BLaER1 treated with 17β-estradiol and CSF1 and Interleukin-3, amounts not matched to agents 10 nM and 100 nM (cell line): ENCODE results near the gene GIPC3.

ENCODE experiments used
- H3K27ac ChIP-seq, 11 experiments: shearing (Covaris generic); formaldehyde crosslinking; 2 replicates each; pipeline ENCODE4 v1.8.1; 2022
- H3K27me3 ChIP-seq, 11 experiments: shearing (Covaris generic); formaldehyde crosslinking; 2 replicates each; pipeline ENCODE4 v1.8.1; 2022
- H3K36me3 ChIP-seq, 11 experiments: shearing (Covaris generic); formaldehyde crosslinking; 2 replicates each; pipeline ENCODE4 v1.8.1; 2022
- H3K4me1 ChIP-seq, 10 experiments: shearing (Covaris generic); formaldehyde crosslinking; 2 replicates each; pipeline ENCODE4 v1.8.1; 2022
- H3K4me2 ChIP-seq, 11 experiments: shearing (Covaris generic); formaldehyde crosslinking; 2 replicates each; pipeline ENCODE4 v1.8.1; 2022
- H3K4me3 ChIP-seq, 10 experiments: shearing (Covaris generic); formaldehyde crosslinking; 2 replicates each; pipeline ENCODE4 v1.8.1; 2022
- H3K9ac ChIP-seq, 11 experiments: shearing (Covaris generic); formaldehyde crosslinking; 2 replicates each; pipeline ENCODE4 v1.8.1; 2022
- H3K9me3 ChIP-seq, 11 experiments: shearing (Covaris generic); formaldehyde crosslinking; replicated peaks in 1 of 11; 2 replicates each; pipeline ENCODE4 v1.8.1; 2022
- H4K20me1 ChIP-seq, 11 experiments: shearing (Covaris generic); formaldehyde crosslinking; 2 replicates each; pipeline ENCODE4 v1.8.1; 2022
- Cebpa-rat ChIP-seq, 11 experiments: shearing (Covaris generic); IDR thresholded peaks; 2 replicates each; pipeline ENCODE4 v1.8.1; 2022

Gene GIPC3

DNA sequence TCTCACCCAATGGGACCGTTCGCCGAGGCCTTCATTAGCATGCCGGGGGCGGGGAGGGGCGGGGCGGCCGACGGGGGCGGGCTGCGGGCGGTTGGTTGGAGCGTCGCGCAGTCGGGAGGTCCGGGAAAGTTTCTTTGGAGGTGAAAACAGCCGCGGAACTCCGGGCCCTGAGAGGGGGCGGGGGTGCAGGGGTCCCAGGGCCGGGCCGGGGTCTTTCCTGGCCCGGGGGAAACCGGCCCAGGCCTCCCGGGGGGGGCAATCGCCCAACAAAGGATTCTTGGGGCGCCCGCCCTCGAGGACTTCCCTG is 12.5 kb upstream of the GIPC3 start, which contains the start of gene HMG20B:
HMG20B (plus strand) TSS at position 90 of the 307 bp plus-strand sequence. CDS start 366 bp downstream, outside the sequence.
- Histone ChIP-seq H3K4me3 (peak within 1 kb of the TSS; percentile 84 to 99 (median 93)), H3K27me3 (no peaks in the 10 kb centered on the region), H4K20me1 (peaks cover 0 to 32% (median 17%) of the 10 kb centered on the region in 11 experiments; a peak in 16 of 22 replicates), H3K4me1 (peaks cover 7 to 34% (median 11%) of the 10 kb centered on the region in 10 experiments), H3K36me3 (peaks cover 10 to 29% (median 23%) of the 10 kb centered on the region in 11 experiments), H3K9me3 (no peaks in the 10 kb centered on the region), H3K27ac (peak within 1 kb of the TSS in 10 of 11 experiments; percentile 76 to 95 (median 88); a peak in 21 of 22 replicates), H3K4me2 (peak within 1 kb of the TSS; percentile 82 to 96 (median 93)), H3K9ac (peak within 1 kb of the TSS; percentile 87 to 96 (median 93))
- TF ChIP-seq Cebpa-rat (IDR thresholded peaks at IDR 0.05), result no peak

- Histone ChIP-seq H3K27me3 (no peaks in the 10 kb centered on the region), H3K27ac (peak overlapping the region in 10 of 11 experiments; percentile 76 to 95 (median 88); a peak in 21 of 22 replicates), H3K4me3 (peak overlapping the region; percentile 84 to 99 (median 93)), H3K36me3 (peaks cover 13 to 34% (median 28%) of the 10 kb centered on the region in 11 experiments), H3K9me3 (no peaks in the 10 kb centered on the region), H4K20me1 (peaks cover 0 to 36% (median 17%) of the 10 kb centered on the region in 11 experiments; a peak in 16 of 22 replicates), H3K4me1 (peaks cover 7 to 34% (median 11%) of the 10 kb centered on the region in 10 experiments), H3K4me2 (peak overlapping the region; percentile 82 to 96 (median 91)), H3K9ac (peak overlapping the region; percentile 87 to 96 (median 93))
- no peak for TF ChIP-seq Cebpa-rat (IDR thresholded peaks at IDR 0.05)
Measured at GRCh38 chr19:3573162-3573857, 12.0 kb upstream of the GIPC3 start.

- TF ChIP-seq Cebpa-rat (IDR thresholded peaks at IDR 0.05), result no peak
- peak overlapping the region; percentile 82 to 96 (median 91) for H3K4me2 ChIP-seq
- H4K20me1 ChIP-seq, result peaks cover 0 to 43% (median 17%) of the 10 kb centered on the region in 11 experiments; a peak in 16 of 22 replicates
- H3K36me3 ChIP-seq, result peaks cover 15 to 40% (median 32%) of the 10 kb centered on the region in 11 experiments
- H3K27me3 ChIP-seq, result no peaks in the 10 kb centered on the region
- peak overlapping the region; percentile 84 to 99 (median 93) for H3K4me3 ChIP-seq
- peaks cover 7 to 34% (median 11%) of the 10 kb centered on the region in 10 experiments for H3K4me1 ChIP-seq
- peak overlapping the region in 10 of 11 experiments; percentile 87 to 96 (median 93); a peak in 18 of 22 replicates for H3K9ac ChIP-seq
- H3K27ac ChIP-seq, result peak overlapping the region in 9 of 11 experiments; percentile 85 to 95 (median 89); a peak in 14 of 22 replicates
- no peaks in the 10 kb centered on the region for H3K9me3 ChIP-seq
Measured at GRCh38 chr19:3573858-3574637, 11.2 kb upstream of the GIPC3 start.

DNA sequence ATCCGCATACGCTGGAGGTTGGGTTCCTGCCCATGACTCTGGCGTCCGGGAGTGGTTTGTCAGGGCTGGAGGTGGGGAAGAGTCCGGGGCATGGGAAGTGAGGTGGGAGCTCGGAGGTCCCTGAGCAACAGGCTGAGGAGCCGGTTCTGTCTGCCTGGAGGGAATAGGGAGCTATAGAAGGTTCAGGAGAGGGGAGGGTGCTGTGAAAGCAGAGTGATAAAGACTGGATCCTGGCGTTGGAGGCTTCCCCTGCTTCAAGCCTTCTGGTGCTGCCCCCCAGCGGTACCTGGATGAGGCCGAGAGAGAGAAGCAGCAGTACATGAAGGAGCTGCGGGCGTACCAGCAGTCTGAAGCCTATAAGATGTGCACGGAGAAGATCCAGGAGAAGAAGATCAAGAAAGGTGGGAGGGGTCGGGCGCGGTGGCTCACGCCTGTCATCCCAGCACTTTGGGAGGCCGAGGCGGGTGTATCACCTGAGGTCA is 10.0 kb upstream of the GIPC3 start:
- Histone ChIP-seq H3K9me3 (no peaks in the 10 kb centered on the region), H3K36me3 (peaks cover 15 to 40% (median 32%) of the 10 kb centered on the region in 11 experiments), H3K4me1 (peaks cover 9 to 34% (median 15%) of the 10 kb centered on the region in 10 experiments), H3K27me3 (no peaks in the 10 kb centered on the region), H3K27ac (no peak overlapping the region), H4K20me1 (peaks cover 0 to 46% (median 17%) of the 10 kb centered on the region in 11 experiments; a peak in 16 of 22 replicates), H3K9ac (no peak overlapping the region), H3K4me2 (no peak overlapping the region), H3K4me3 (no peak overlapping the region)
- no peak for TF ChIP-seq Cebpa-rat (IDR thresholded peaks at IDR 0.05)

GRCh38 chr19:3575949-3576673 is 9.2 kb upstream of the GIPC3 start:
- Histone ChIP-seq H3K27ac (no peak overlapping the region), H4K20me1 (peaks cover 0 to 46% (median 17%) of the 10 kb centered on the region in 11 experiments; a peak in 16 of 22 replicates), H3K27me3 (no peaks in the 10 kb centered on the region), H3K4me2 (no peak overlapping the region), H3K4me3 (no peak overlapping the region), H3K9ac (no peak overlapping the region), H3K36me3 (peaks cover 15 to 40% (median 32%) of the 10 kb centered on the region in 11 experiments), H3K4me1 (peaks cover 9 to 34% (median 15%) of the 10 kb centered on the region in 10 experiments), H3K9me3 (no peaks in the 10 kb centered on the region)
- TF ChIP-seq Cebpa-rat (IDR thresholded peaks at IDR 0.05), result no peak

DNA sequence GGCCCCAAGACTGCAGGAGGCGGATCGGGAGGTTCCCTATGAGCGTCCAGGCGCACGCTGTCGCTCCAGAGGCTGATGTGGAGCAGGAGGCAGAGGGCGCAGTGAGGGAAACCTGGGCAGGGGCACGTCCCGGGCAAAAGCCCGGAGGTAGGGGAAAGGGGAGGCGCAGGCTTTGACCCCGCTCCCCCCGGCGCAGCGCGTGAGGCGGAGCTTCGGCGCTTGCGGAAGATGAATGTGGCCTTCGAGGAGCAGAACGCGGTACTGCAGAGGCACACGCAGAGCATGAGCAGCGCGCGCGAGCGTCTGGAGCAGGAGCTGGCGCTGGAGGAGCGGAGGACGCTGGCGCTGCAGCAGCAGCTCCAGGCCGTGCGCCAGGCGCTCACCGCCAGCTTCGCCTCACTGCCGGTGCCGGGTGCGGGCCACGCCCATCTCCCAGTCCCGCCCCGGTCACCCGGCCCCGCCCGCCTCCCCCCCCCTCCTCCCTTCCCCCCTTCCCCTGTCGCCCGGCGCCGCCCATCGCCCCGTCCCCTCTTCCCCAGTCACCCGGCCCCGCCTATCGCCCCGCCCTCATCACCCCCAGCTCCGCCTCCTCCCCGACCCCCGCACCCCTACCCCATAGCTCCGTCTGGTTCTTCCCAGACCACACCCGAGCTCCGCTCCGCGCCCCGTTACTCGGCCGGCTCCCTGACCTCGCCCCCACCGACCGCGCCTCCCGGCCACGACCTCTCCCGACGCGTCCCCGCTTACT is 8.4 kb upstream of the GIPC3 start:
- no peak overlapping the region for H3K4me2 ChIP-seq
- H3K4me3 ChIP-seq, result no peak overlapping the region
- no peak for TF ChIP-seq Cebpa-rat (IDR thresholded peaks at IDR 0.05)
- H4K20me1 ChIP-seq, result peaks cover 0 to 46% (median 17%) of the 10 kb centered on the region in 11 experiments; a peak in 16 of 22 replicates
- H3K9me3 ChIP-seq, result no peaks in the 10 kb centered on the region
- H3K9ac ChIP-seq, result no peak overlapping the region
- H3K27me3 ChIP-seq, result no peaks in the 10 kb centered on the region
- H3K4me1 ChIP-seq, result peaks cover 4 to 26% (median 10%) of the 10 kb centered on the region in 10 experiments
- peaks cover 15 to 40% (median 32%) of the 10 kb centered on the region in 11 experiments for H3K36me3 ChIP-seq
- H3K27ac ChIP-seq, result no peak overlapping the region

- H3K27ac ChIP-seq, result no peak overlapping the region
- H3K4me1 ChIP-seq, result peaks cover 0 to 22% (median 5%) of the 10 kb centered on the region in 10 experiments; a peak in 9 of 20 replicates
- H3K4me3 ChIP-seq, result no peak overlapping the region
- no peak overlapping the region for H3K4me2 ChIP-seq
- no peaks in the 10 kb centered on the region for H3K9me3 ChIP-seq
- no peak for TF ChIP-seq Cebpa-rat (IDR thresholded peaks at IDR 0.05)
- H3K27me3 ChIP-seq, result no peaks in the 10 kb centered on the region
- H3K36me3 ChIP-seq, result peaks cover 15 to 40% (median 32%) of the 10 kb centered on the region in 11 experiments
- H4K20me1 ChIP-seq, result peaks cover 0 to 46% (median 17%) of the 10 kb centered on the region in 11 experiments; a peak in 16 of 22 replicates
- H3K9ac ChIP-seq, result no peak overlapping the region
Measured at GRCh38 chr19:3577723-3578344, 7.4 kb upstream of the GIPC3 start.
